GM11168 (cell line): Measurements from ENCODE around the gene OBSCN.
"Not testable (repeated sequence)": the region's sequence is repeated elsewhere in the genome, so short reads cannot be mapped to it uniquely, and the experiment has no call there.

Experiments used
- in situ Hi-C: fragments of 300-500 bp; cut with MboI; formaldehyde crosslinking; loops from one replicate; pipeline ENCODE4 v1.12.0; 2022; ENCODE audit warnings: low sequenced_read_pairs; ENCODE audit not compliant: unreplicated experiment

Gene OBSCN

GRCh38 chr1:228171221-228171891 is 36.5 kb upstream of the OBSCN start:
- in situ Hi-C loops = no loop called here

- in situ Hi-C loops = no loop called here
These were observed 35.0 kb upstream of the OBSCN start for GRCh38 chr1:228172591-228173527.

- in situ Hi-C loops = not testable (repeated sequence)
These were observed 34.0 kb upstream of the OBSCN start for GRCh38 chr1:228173528-228174481.

GRCh38 chr1:228174482-228175315 is 33.1 kb upstream of the OBSCN start:
- in situ Hi-C loops = no loop called here

- in situ Hi-C loops = no loop called here
These were observed 32.4 kb upstream of the OBSCN start for GRCh38 chr1:228175316-228176023.

GRCh38 chr1:228176024-228176395 is 31.8 kb upstream of the OBSCN start:
- in situ Hi-C loops = no loop called here

GRCh38 chr1:228176461-228177182 is 31.2 kb upstream of the OBSCN start:
- in situ Hi-C loops = no loop called here

GRCh38 chr1:228177183-228177475 is 30.7 kb upstream of the OBSCN start:
- in situ Hi-C loops = no loop called here

GRCh38 chr1:228177721-228178710 is 29.8 kb upstream of the OBSCN start:
- in situ Hi-C loops = no loop called here

- in situ Hi-C loops = no loop called here
These were observed 28.8 kb upstream of the OBSCN start for GRCh38 chr1:228178737-228179684.

- in situ Hi-C loops = no loop called here
These were observed 27.4 kb upstream of the OBSCN start for GRCh38 chr1:228180271-228180958.

GRCh38 chr1:228180959-228181644 is 26.7 kb upstream of the OBSCN start:
- in situ Hi-C loops = no loop called here

- in situ Hi-C loops = no loop called here
These were observed 26.2 kb upstream of the OBSCN start for GRCh38 chr1:228181645-228182034.

GRCh38 chr1:228182296-228183030 is 25.4 kb upstream of the OBSCN start:
- in situ Hi-C loops = no loop called here

- in situ Hi-C loops = no loop called here
These were observed 23.7 kb upstream of the OBSCN start for GRCh38 chr1:228184152-228184551.
